ENCODE measurements around the gene WFDC6.
"Not testable (repeated sequence)": the region's sequence is repeated elsewhere in the genome, so short reads cannot be mapped to it uniquely, and the experiment has no call there.

Gene WFDC6

DNA sequence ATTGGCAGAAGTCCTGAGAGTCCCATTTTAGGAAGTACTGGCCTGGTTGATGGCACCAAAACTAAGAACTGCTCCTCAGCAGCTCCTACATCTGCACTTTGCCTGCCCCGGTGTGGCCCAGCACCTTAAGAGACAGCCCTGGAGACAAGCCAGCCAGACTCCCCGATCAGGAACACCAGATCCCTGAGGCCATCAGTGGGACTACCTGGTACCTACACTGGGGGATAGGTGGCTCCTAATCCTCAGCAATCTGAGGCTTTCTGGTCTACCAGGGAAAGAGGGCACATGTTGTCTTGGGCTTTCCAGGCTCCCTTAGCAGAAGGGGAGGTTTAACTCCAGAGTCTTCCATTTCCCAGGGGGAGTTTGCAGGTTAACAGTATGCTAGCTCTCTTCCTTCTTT is at the start of gene WFDC6:
WFDC6 (minus strand) TSS at position 101 of the 400 bp plus-strand sequence; CDS start at position 26, 75 bp downstream.
- no peak for FAIRE-seq
- no peak for DNase-seq (ENCODE audit: insufficient read length, low spot score)
- TF ChIP-seq, protein P1, sequence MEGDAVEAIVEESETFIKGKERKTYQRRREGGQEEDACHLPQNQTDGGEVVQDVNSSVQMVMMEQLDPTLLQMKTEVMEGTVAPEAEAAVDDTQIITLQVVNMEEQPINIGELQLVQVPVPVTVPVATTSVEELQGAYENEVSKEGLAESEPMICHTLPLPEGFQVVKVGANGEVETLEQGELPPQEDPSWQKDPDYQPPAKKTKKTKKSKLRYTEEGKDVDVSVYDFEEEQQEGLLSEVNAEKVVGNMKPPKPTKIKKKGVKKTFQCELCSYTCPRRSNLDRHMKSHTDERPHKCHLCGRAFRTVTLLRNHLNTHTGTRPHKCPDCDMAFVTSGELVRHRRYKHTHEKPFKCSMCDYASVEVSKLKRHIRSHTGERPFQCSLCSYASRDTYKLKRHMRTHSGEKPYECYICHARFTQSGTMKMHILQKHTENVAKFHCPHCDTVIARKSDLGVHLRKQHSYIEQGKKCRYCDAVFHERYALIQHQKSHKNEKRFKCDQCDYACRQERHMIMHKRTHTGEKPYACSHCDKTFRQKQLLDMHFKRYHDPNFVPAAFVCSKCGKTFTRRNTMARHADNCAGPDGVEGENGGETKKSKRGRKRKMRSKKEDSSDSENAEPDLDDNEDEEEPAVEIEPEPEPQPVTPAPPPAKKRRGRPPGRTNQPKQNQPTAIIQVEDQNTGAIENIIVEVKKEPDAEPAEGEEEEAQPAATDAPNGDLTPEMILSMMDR (IDR thresholded peaks at IDR 0.05; ENCODE audit: insufficient read depth, missing control alignments), result no peak

GRCh38 chr20:45588800-45589199 is 49.5 kb upstream of the WFDC6 start:
- TF ChIP-seq, protein P1 (IDR thresholded peaks at IDR 0.05; ENCODE audit: insufficient read depth, missing control alignments), result no peak
- no peak for DNase-seq (ENCODE audit: insufficient read length, low spot score)
- no peak for FAIRE-seq

DNA sequence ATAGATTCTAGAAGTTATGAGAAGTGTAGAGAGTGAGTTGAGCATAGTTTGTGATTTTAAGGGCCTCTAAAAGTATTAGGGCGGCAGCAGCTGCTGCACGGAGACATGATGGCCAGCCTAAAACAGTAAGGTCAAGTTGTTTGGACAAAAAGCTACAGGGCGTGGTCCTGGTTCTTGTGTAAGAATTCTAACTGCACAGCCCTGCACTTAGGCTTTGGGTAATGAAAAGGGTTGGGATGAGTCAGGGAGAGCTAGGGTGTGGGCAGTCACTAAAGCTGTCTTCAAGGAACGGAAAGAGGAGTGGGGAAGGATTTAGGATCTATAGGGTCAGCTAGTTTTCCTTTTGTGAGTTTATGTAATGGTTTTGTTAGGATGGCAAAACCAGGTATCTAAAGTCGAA is 46.7 kb upstream of the WFDC6 start:
- not testable (repeated sequence) for FAIRE-seq; DNase-seq (ENCODE audit: insufficient read length, low spot score)

- not testable (repeated sequence) for FAIRE-seq; DNase-seq (ENCODE audit: insufficient read length, low spot score)
Measured at GRCh38 chr20:45584294-45584693, 45.0 kb upstream of the WFDC6 start.

- DNase-seq (ENCODE audit: insufficient read length, low spot score), result no peak
- no peak for FAIRE-seq
- TF ChIP-seq, protein P1 (IDR thresholded peaks at IDR 0.05; ENCODE audit: insufficient read depth, missing control alignments), result no peak
Measured at GRCh38 chr20:45583502-45583901, 44.2 kb upstream of the WFDC6 start.

- DNase-seq (ENCODE audit: insufficient read length, low spot score) (no peak), FAIRE-seq (no peak)
- TF ChIP-seq, protein P1 (IDR thresholded peaks at IDR 0.05; ENCODE audit: insufficient read depth, missing control alignments), result no peak
Measured at GRCh38 chr20:45581702-45582101, 42.4 kb upstream of the WFDC6 start.

GRCh38 chr20:45579184-45579583 is 39.9 kb upstream of the WFDC6 start, which contains the start of gene WFDC8:
WFDC8 (minus strand) TSS chr20:45579284; CDS start chr20:45579247, 37 bp downstream.
- TF ChIP-seq, protein P1 (IDR thresholded peaks at IDR 0.05; ENCODE audit: insufficient read depth, missing control alignments), result no peak
- no peak for DNase-seq (ENCODE audit: insufficient read length, low spot score)
- FAIRE-seq, result no peak

DNA sequence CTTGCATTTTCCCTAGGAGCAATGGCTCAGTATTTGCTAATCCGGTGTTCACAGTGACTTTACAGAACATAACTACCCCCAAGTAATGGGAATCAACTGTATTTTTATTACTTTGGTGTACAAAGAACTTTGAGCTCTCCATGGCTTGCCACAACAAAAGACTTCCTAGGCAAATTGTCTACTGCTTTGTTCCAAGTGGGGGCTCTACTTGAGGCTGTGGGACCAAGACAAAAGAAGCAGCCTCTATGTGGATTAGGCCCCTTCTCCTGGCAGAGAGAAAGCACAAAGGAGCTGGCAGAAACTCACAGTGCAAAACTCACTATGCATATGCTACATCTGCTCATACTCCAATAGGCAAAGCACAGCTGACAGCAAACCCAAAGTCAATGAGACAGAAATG is 38.9 kb upstream of the WFDC6 start:
- no peak for DNase-seq (ENCODE audit: insufficient read length, low spot score)
- FAIRE-seq, result no peak
- TF ChIP-seq, protein P1 (IDR thresholded peaks at IDR 0.05; ENCODE audit: insufficient read depth, missing control alignments), result no peak
